GM10248 (cell line): ENCODE measurements around the gene MINDY1.

Experiments used
- CTCF ChIA-PET: fragments of 300-600 bp; sonication (Branson Sonifier 250); formaldehyde crosslinking; extraction: SDS; loops from one replicate; lab custom pipeline; 2021; ENCODE audit warnings: antibody characterized with exemption; lab: Yijun Ruan, JAX
- POLR2A ChIA-PET: fragments of 350-650 bp; sonication (Branson Sonifier 250); formaldehyde crosslinking; extraction: SDS; loops from one replicate; lab custom pipeline; 2020; ENCODE audit warnings: antibody characterized with exemption; lab: Yijun Ruan, JAX
- DNase-seq: peaks from one replicate; pipeline ENCODE4 v3.0.0; 2012; ENCODE audit errors: extremely low spot score
- CTCF ChIP-seq: IDR thresholded peaks from 2 replicates; pipeline ENCODE4 v1.5.1; 2012; ENCODE audit warnings: mild to moderate bottlenecking, low read depth; ENCODE audit errors: extremely low read depth, missing control alignments, control extremely low read depth

Gene MINDY1

GRCh38 chr1:150968491-150968890 is 38.2 kb downstream of the MINDY1 start:
- no peak for DNase-seq
- CTCF ChIA-PET = interaction anchor here (2.7 to 4.1 kb wide), 3 partner anchors 11 to 27 kb away, joined by 14 to 28 read pairs (median 16); partner anchors contain the start of gene ANXA9
- POLR2A ChIA-PET = no interaction called here
- no peak for TF ChIP-seq CTCF

- DNase-seq = no peak
- ChIA-PET CTCF (interaction anchor here (3.3 to 4.1 kb wide), 2 partner anchors 11 to 12 kb away, joined by 14 to 28 read pairs; partner anchors contain the start of gene ANXA9), POLR2A (no interaction called here)
- no peak for TF ChIP-seq CTCF
Observed at GRCh38 chr1:150967936-150968335, 38.8 kb downstream of the MINDY1 start.

GRCh38 chr1:150966011-150966410 is 40.7 kb downstream of the MINDY1 start:
- POLR2A ChIA-PET = interaction anchor here (1.5 kb wide), 1 partner anchor 8 kb away, joined by 3 read pairs; no protein-coding TSS in a partner anchor

GRCh38 chr1:150965605-150966004 is 41.1 kb downstream of the MINDY1 start:
- CTCF ChIA-PET = interaction anchor here (1.0 to 1.4 kb wide), 4 partner anchors 8 to 43 kb away, joined by 4 to 6 read pairs (median 4); no protein-coding TSS in a partner anchor

More at GRCh38 chr1:150966011-150966410, 40.7 kb downstream of the MINDY1 start:
- TF ChIP-seq CTCF = no peak
- CTCF ChIA-PET = interaction anchor here (1.0 to 1.4 kb wide), 5 partner anchors 9 to 44 kb away, joined by 3 to 6 read pairs (median 4); no protein-coding TSS in a partner anchor
- DNase-seq = no peak

GRCh38 chr1:150964164-150964489 is 42.6 kb downstream of the MINDY1 start:
- no peak for DNase-seq
- TF ChIP-seq CTCF = no peak
- POLR2A ChIA-PET = no interaction called here
- CTCF ChIA-PET = interaction anchor here (1.5 kb wide), 1 partner anchor 16 kb away, joined by 3 read pairs; no protein-coding TSS in a partner anchor

More at GRCh38 chr1:150965605-150966004, 41.1 kb downstream of the MINDY1 start:
- POLR2A ChIA-PET = interaction anchor here (0.7 kb wide), 1 partner anchor 30 kb away, joined by 3 read pairs; no protein-coding TSS in a partner anchor
- no peak for TF ChIP-seq CTCF
- DNase-seq = no peak

GRCh38 chr1:150963321-150964163 is 43.2 kb downstream of the MINDY1 start:
- DNase-seq = no peak
- POLR2A ChIA-PET = no interaction called here
- no peak for TF ChIP-seq CTCF
- CTCF ChIA-PET = interaction anchor here (1.0 to 1.9 kb wide), 6 partner anchors 10 to 41 kb away, joined by 3 to 5 read pairs (median 4); no protein-coding TSS in a partner anchor
